MCF 10A (cell line): ENCODE results near the gene HPCA. TPM values are rescaled to one million over a fixed set of nuclear protein-coding genes. Genes with fewer than 3 reads are reported as not detected.

Experiments
- BruUV-seq: library from RNA; stranded (reverse); fragments of 400-500 nt; replicated peaks from 2 replicates; lab custom pipeline; 2021; lab: Mats Ljungman, UMichigan
- CTCF ChIA-PET: fragments of 300-600 bp; sonication (Branson Sonifier 250); formaldehyde crosslinking; extraction: SDS; loops from one replicate; lab custom pipeline; 2021; ENCODE audit warnings: antibody characterized with exemption, inconsistent platforms; lab: Yijun Ruan, JAX
- POLR2A ChIA-PET: fragments of 300-600, 350-650 bp; sonication (Branson Sonifier 250); formaldehyde crosslinking; extraction: SDS; loops from one replicate; lab custom pipeline; 2020; ENCODE audit warnings: antibody characterized with exemption, inconsistent platforms; lab: Yijun Ruan, JAX
- DNase-seq: peaks from one replicate; pipeline ENCODE4 v3.0.0-alpha.2; 2018; ENCODE audit not compliant: unreplicated experiment
- H3K27ac Mint-ChIP-seq: one replicate; pipeline ENCODE4 v1.8.0; 2022; ENCODE audit warnings: mild to moderate bottlenecking, low read depth, mixed read lengths; ENCODE audit not compliant: unreplicated experiment
- H3K27me3 Mint-ChIP-seq: one replicate; pipeline ENCODE4 v1.8.0; 2022; ENCODE audit warnings: mixed read lengths; ENCODE audit not compliant: insufficient read depth, unreplicated experiment
- H3K36me3 Mint-ChIP-seq: one replicate; pipeline ENCODE4 v1.8.0; 2022; ENCODE audit warnings: mild to moderate bottlenecking, moderate library complexity, mixed read lengths; ENCODE audit not compliant: insufficient read depth, unreplicated experiment
- H3K4me1 Mint-ChIP-seq: one replicate; pipeline ENCODE4 v1.8.0; 2022; ENCODE audit warnings: mixed read lengths; ENCODE audit not compliant: insufficient read depth, unreplicated experiment
- H3K4me3 Mint-ChIP-seq: one replicate; pipeline ENCODE4 v1.8.0; 2022; ENCODE audit warnings: mild to moderate bottlenecking, moderate library complexity, mixed read lengths; ENCODE audit not compliant: unreplicated experiment
- H3K9me3 Mint-ChIP-seq: one replicate; pipeline ENCODE4 v1.8.0; 2022; ENCODE audit warnings: mixed read lengths; ENCODE audit not compliant: unreplicated experiment
- intact Hi-C: fragments of 100-400 bp; cut with micrococcal nuclease; formaldehyde crosslinking; loops from 2 replicates; pipeline ENCODE4 v1.14.1; 2022
- total RNA-seq: library from RNA; stranded (reverse); gene quantifications from 2 replicates; pipeline ENCODE4 v1.2.3, GENCODE V29; 2022
- TF ChIP-seq, protein P1 (sequence below): fragments of 200-600 bp; IDR thresholded peaks from one replicate; pipeline ENCODE4 v1.8.0; 2022; ENCODE audit warnings: antibody characterized with exemption, mild to moderate bottlenecking; ENCODE audit not compliant: unreplicated experiment

The HPCA gene
- total RNA-seq, 1 experiment from 2014 or later, result not detected

DNA sequence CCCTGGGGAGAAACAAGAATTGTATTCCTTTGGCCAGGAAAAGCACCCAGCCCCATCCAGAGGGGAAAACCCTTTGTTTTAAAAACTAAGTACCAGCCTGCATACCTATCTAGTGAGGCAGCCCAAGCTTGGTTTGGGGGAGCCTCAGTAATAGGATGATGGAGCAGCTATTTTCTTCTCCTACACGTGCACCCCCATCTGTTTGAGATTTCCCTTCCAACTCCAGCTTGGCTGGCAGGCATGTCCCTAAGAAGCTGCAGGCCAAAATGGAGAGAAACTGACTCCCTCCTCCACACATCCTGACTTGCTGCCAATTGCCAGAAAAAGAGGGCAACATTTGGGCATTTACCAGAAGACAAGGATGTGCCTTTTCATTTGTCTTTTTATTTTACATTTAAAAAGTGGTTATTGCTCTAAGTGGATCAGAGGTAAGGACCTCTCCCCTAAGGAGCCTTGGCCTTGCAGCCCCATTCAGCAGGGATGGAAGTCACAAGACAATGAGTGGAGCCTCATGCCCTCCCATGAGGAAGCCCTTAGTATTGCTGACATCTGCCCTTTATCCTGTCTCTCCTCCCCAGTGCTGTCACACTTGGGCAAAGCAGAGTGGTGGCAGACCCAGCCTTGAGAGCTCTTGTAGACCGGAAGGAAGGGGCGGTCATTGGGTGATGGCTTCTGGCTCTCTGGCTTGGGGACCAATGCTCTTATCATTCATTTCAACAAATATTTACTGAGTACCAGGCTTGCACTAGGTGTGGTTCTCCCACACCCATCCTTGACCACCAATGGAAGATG lies 24.2 kb upstream of the HPCA start:
- no peaks in the 10 kb centered on the region for H3K4me1 Mint-ChIP-seq
- POLR2A ChIA-PET, result interaction anchor here (1.0 kb wide), 1 partner anchor 45 kb away, joined by 4 read pairs; the partner anchor contains the start of genes S100PBP and YARS1
- H3K36me3 Mint-ChIP-seq, result peaks cover 26% of the 10 kb centered on the region
- intact Hi-C loops, result no loop called here
- CTCF ChIA-PET, result interaction anchor here (1.1 to 3.9 kb wide), 3 partner anchors 10 to 150 kb away, joined by 3 to 16 read pairs (median 8); no protein-coding TSS in a partner anchor
- no peaks in the 10 kb centered on the region for H3K9me3 Mint-ChIP-seq
- no peaks in the 10 kb centered on the region for H3K27me3 Mint-ChIP-seq
- TF ChIP-seq, protein P1, sequence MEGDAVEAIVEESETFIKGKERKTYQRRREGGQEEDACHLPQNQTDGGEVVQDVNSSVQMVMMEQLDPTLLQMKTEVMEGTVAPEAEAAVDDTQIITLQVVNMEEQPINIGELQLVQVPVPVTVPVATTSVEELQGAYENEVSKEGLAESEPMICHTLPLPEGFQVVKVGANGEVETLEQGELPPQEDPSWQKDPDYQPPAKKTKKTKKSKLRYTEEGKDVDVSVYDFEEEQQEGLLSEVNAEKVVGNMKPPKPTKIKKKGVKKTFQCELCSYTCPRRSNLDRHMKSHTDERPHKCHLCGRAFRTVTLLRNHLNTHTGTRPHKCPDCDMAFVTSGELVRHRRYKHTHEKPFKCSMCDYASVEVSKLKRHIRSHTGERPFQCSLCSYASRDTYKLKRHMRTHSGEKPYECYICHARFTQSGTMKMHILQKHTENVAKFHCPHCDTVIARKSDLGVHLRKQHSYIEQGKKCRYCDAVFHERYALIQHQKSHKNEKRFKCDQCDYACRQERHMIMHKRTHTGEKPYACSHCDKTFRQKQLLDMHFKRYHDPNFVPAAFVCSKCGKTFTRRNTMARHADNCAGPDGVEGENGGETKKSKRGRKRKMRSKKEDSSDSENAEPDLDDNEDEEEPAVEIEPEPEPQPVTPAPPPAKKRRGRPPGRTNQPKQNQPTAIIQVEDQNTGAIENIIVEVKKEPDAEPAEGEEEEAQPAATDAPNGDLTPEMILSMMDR, result no peak
- BruUV-seq, result no TSS peak
- DNase-seq, result no peak
- H3K27ac Mint-ChIP-seq, result no peak overlapping the region
- no peak overlapping the region for H3K4me3 Mint-ChIP-seq

DNA sequence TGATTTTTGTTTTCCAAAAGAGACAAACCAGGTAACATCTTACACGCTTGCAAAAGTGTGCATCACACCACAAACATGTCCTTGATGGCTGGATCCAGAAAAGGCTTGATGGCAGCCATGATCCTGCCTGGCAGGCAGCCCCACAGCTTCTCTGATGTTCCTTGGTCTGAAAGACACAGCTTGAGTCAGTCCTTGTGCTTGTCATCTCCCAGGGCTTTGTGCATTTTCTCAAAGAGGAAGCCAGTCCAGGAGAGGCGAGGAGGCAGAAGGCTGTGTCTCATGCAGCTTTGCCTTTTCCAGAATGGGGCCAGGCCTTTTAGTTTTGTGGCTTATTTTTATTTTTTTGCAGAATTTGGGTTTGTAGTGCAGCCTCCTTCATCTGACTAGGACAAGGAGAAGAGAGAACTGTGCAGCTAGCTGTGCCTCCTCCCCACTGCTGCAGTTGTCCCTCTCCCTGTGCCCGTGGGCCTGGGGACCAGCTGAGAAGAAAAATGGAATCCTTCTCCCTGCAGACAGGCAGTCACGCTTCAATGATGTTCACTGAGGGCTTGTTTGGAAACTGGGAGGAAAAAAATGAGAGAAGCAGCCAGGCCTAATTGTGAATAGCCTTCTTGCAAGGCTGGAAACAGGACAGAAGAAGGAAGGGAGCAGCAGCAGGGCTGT lies 22.9 kb upstream of the HPCA start:
- CTCF ChIA-PET, result interaction anchor here (0.6 to 3.9 kb wide), 6 partner anchors 9 to 315 kb away, joined by 3 to 16 read pairs (median 4); partner anchors contain the start of gene HPCA
- H3K27me3 Mint-ChIP-seq, result no peaks in the 10 kb centered on the region
- no peaks in the 10 kb centered on the region for H3K4me1 Mint-ChIP-seq
- no peak for DNase-seq
- no peak overlapping the region for H3K27ac Mint-ChIP-seq
- TF ChIP-seq, protein P1, result no peak
- POLR2A ChIA-PET, result interaction anchor here (0.6 to 0.7 kb wide), 3 partner anchors 10 to 321 kb away, joined by 3 to 7 read pairs (median 3); no protein-coding TSS in a partner anchor
- no peak overlapping the region for H3K4me3 Mint-ChIP-seq
- no TSS peak for BruUV-seq
- no peaks in the 10 kb centered on the region for H3K9me3 Mint-ChIP-seq
- peaks cover 16% of the 10 kb centered on the region for H3K36me3 Mint-ChIP-seq
- intact Hi-C loops, result no loop called here

DNA sequence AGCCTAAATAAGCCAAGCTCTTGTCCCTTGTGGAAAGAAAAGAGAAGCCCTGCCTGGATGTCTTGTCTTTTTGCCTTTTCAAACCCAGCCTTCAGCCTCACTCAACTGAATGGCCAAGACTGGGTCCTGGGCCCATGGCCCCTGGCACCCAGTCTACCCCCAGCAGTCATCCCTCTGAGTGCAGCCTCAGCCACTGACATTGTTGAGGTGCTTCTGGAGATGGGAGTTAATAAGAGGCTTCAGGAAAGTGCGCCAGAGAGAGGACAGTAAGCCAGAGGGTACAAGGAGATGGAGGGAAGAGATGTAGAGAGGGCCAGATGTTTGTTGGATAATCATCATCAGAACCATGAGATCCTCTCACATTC lies 22.4 kb upstream of the HPCA start:
- TF ChIP-seq, protein P1, result no peak
- ChIA-PET CTCF (interaction anchor here (0.6 to 3.9 kb wide), 3 partner anchors 8 to 213 kb away, joined by 4 to 16 read pairs (median 8); partner anchors contain the start of gene RBBP4), POLR2A (no interaction called here)
- Mint-ChIP-seq H3K4me3 (no peak overlapping the region), H3K4me1 (no peaks in the 10 kb centered on the region), H3K27ac (no peak overlapping the region), H3K9me3 (no peaks in the 10 kb centered on the region), H3K27me3 (no peaks in the 10 kb centered on the region), H3K36me3 (peaks cover 16% of the 10 kb centered on the region)
- BruUV-seq, result no TSS peak
- no peak for DNase-seq
- intact Hi-C loops, result no loop called here
